Lower leg skin (tissue), 4 donors: ENCODE results near the gene HSPA4. TPM values are rescaled to one million over a fixed set of nuclear protein-coding genes. Genes with fewer than 3 reads are reported as not detected.

Source experiments
- DNase-seq, 2 donors: peaks; one replicate each; pipeline ENCODE4 v3.0.0-alpha.2; 2019; ENCODE audit warnings: low spot score in 2 of 2
- H3K4me3 ChIP-seq: fragments of 200-600 bp; sonication (generic); 2 replicates; pipeline ENCODE4 v1.5.1; 2017; ENCODE audit warnings: mild to moderate bottlenecking, low read depth; ENCODE audit not compliant: poor library complexity, severe bottlenecking
- POLR2A ChIP-seq, 2 donors: fragments of 450-650 bp; IDR thresholded peaks; one replicate each; pipeline ENCODE4 v1.6.1; 2016 to 2017; ENCODE audit warnings: antibody characterized with exemption in 2 of 2, mild to moderate bottlenecking in 1 of 2, moderate library complexity in 1 of 2
- WGBS, 2 donors: methylation state at CpG; one replicate each; pipeline ENCODE4 v1.1.5; 2018; 5-methylcytosine and 5-hydroxymethylcytosine counted together
- intact Hi-C: fragments of 100-400 bp; cut with DNase I; formaldehyde crosslinking; loops from one replicate; pipeline ENCODE4 v1.15.0; 2023; ENCODE audit warnings: low total_unique reads
- total RNA-seq, 4 donors: library from RNA; depleted of rRNA; stranded (reverse); fragments of >200 nt; gene quantifications; one replicate each; pipeline ENCODE4 v1.1.0, GENCODE V29; 2016
- TF ChIP-seq, protein P1 (sequence below), 3 donors: fragments of 450-650 bp; IDR thresholded peaks; one replicate each; pipeline ENCODE4 v1.5.1; 2016; ENCODE audit warnings: antibody characterized with exemption in 3 of 3, mild to moderate bottlenecking in 3 of 3, moderate library complexity in 2 of 3

HSPA4 gene
- total RNA-seq, 4 donors from 2014 or later: 33.0 to 49.3 (median 42.2) TPM

DNA sequence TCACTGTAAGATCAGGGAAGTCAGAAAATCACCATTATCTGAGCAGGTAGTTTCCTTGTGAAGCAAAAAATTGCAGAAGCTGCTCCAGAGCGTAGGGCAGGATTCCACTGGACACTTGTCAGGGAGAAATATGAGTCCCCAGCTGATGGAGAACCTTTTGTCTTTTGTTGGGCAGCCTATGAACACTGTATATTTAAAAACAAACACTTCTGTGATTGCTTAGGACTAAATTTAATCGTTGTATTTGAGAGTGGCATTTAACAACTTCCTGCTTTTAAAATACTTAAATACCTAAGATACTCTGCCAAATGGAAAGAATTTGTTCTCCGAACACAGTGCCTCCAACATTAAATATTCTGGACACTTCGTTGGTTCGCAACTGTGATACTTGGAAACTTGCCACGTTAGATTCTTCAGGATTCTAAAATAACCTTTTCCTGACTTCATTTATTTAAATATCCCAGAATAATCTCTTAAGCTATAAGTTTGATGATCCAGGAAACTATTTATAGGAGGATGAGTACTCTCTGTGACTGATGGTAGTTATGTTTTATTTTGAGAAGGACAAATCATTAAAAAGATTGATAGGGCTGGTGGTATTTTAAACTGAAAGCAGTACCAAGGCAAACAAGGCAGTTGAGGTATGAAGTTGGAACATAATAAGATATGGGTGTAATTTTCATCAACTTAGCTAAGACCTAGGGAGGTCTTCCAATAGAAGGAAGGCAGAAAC is 2.7 kb upstream of the HSPA4 start:
- DNase-seq: no peak
- WGBS, 2 donors: 42 to 54% methylated on average over 6 of the region's 6 CpGs
- H3K4me3 ChIP-seq: no peak overlapping the region
- TF ChIP-seq POLR2A (IDR thresholded peaks at IDR 0.05): no peak
- TF ChIP-seq, protein P1, sequence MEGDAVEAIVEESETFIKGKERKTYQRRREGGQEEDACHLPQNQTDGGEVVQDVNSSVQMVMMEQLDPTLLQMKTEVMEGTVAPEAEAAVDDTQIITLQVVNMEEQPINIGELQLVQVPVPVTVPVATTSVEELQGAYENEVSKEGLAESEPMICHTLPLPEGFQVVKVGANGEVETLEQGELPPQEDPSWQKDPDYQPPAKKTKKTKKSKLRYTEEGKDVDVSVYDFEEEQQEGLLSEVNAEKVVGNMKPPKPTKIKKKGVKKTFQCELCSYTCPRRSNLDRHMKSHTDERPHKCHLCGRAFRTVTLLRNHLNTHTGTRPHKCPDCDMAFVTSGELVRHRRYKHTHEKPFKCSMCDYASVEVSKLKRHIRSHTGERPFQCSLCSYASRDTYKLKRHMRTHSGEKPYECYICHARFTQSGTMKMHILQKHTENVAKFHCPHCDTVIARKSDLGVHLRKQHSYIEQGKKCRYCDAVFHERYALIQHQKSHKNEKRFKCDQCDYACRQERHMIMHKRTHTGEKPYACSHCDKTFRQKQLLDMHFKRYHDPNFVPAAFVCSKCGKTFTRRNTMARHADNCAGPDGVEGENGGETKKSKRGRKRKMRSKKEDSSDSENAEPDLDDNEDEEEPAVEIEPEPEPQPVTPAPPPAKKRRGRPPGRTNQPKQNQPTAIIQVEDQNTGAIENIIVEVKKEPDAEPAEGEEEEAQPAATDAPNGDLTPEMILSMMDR (IDR thresholded peaks at IDR 0.05): no peak
- intact Hi-C loops: no loop called here

DNA sequence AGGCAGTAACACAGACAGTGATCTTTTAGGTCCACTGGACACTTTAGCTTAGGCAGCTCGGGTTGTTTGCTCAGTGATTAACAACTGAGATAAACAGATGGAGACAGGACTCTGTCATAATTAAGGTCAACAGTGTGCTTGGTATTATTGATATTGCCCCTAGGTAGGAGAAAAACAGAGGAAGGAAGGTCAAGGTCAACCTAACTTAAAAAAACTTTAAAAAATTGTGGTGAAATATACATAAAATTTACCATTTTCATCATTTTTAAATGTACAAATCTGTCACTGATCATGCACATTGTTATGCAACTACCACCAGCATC is 2.1 kb upstream of the HSPA4 start:
- 52 to 55% methylated on average over 1 of the region's 1 CpG for WGBS, 2 donors
- no peak for TF ChIP-seq POLR2A (IDR thresholded peaks at IDR 0.05)
- TF ChIP-seq, protein P1 (IDR thresholded peaks at IDR 0.05): peak in 1 of 3 donors; percentile 54
- DNase-seq: no peak

GRCh38 chr5:133050521-133050920 is 1.3 kb upstream of the HSPA4 start:
- 38 to 44% methylated on average over 4 of the region's 4 CpGs for WGBS, 2 donors
- no peak for DNase-seq
- no peak for TF ChIP-seq POLR2A (IDR thresholded peaks at IDR 0.05)
- TF ChIP-seq, protein P1 (IDR thresholded peaks at IDR 0.05): no peak
- no peak overlapping the region for H3K4me3 ChIP-seq
- intact Hi-C loops: no loop called here

More for the DNA sequence above, 2.1 kb upstream of the HSPA4 start:
- H3K4me3 ChIP-seq: no peak overlapping the region
- intact Hi-C loops: no loop called here

- peak overlapping the region; percentile 46 for H3K4me3 ChIP-seq
- no peak for TF ChIP-seq POLR2A (IDR thresholded peaks at IDR 0.05)
- TF ChIP-seq, protein P1 (IDR thresholded peaks at IDR 0.05): no peak
- intact Hi-C loops: no loop called here
- 2% methylated on average over 10 to 15 of the region's 15 CpGs for WGBS, 2 donors
- DNase-seq: peak in 1 of 2 donors; percentile 18
Observed at GRCh38 chr5:133051061-133051541, 712 bp upstream of the HSPA4 start.

DNA sequence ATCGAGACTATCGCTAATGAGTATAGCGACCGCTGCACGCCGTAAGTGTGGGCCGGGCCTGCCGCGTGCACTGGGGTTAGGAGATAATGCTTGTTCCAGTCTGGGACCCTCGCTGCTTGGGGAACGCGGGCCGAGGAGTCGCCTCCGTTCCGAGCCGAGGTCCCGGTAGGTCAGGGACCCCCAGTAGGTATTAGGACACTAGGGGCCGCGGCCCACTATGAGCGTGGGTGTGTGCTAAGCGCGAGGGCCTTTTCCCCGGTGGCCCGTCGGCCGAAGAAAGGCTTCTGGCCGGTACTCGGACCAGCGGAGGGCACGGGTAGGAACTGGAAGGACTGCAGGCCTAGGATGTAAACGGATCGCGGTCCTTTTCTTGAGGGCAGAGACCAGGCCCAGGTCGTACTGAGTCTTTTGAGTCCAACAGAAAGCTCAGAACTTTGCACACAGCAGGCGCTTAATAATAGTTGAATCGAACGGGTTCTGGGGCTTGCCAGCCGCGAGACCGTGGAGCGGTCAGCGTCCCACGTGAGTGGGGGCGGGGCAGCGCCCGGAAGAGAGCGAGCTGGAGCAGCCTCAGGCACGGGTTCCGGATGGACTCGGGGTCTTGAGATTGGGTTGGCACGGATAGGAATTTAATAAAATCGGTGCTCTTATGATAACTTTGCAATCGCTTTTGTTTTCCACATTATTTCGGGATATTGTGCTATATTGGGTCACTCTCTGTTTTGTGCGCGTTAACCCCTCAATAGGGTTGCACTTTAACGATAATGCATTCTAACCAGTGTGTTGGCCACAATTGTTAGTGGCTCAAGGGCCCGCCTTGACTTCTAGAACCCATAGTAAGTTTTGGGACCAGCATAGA is 733 bp downstream of the HSPA4 start:
- DNase-seq: peak; percentile 42 to 91

More for the DNA sequence above, 733 bp downstream of the HSPA4 start:
- H3K4me3 ChIP-seq: peak overlapping the region; percentile 93
- TF ChIP-seq, protein P1 (IDR thresholded peaks at IDR 0.05): no peak
- intact Hi-C loops: no loop called here
- WGBS, 2 donors: 3 to 4% methylated on average over 30 to 53 of the region's 59 CpGs
